Stimulated activated CD8-positive, alpha-beta memory T cell treated with anti-CD3 and anti-CD28 coated beads, Interleukin-4, amount 100 ng/mL, for 1 hour (primary cell): ENCODE results near the gene PIPOX.

Experiments
- DNase-seq, 2 donors: peaks; one replicate each; pipeline ENCODE4 v3.0.0-alpha.2; 2020; ENCODE audit warnings: low read depth in 2 of 2, low spot score in 1 of 2

The PIPOX gene

GRCh38 chr17:29096094-29096493 lies 53.2 kb downstream of the PIPOX start:
- no peak for DNase-seq

DNA sequence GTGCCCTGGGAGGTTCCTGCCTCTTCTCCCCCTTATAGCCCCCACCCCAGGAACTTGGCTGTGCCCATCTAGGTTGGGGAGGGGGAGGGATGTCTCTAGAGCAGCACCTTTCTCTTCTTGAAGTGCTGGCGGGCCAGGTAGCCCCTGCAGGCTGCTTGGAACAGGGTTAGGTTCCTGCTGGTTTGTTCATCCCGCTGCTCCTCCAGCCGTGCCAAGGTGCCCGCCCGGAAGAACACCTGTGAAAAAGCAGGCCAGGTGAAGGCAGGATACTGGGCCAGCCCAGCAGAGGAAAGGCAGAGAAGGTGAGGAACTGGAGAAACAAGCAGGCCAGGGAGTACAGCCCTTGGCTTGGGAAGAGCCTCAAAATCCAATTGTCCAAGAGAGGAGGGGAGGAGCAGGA lies 56.6 kb downstream of the PIPOX start:
- no peak for DNase-seq

DNA sequence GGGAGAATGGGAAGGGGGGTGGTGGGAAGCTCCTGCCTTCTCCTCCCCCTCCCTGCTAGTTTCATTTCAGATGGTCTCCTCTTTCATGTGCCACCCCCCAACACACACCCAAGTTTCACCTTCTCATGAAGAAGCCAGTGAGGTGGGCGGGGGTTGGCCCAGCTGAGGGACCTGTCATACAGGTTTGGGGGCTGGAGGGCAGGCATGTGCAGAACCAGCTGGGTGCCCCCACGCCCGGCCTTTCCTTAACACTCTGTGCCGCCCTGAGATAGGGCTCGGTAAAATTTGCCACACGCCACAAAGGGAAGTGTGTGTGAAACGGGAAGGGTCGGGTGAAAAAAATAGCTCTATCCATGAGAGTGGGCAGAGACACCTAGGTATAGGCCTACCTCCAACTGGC lies 57.4 kb downstream of the PIPOX start:
- DNase-seq = no peak

DNA sequence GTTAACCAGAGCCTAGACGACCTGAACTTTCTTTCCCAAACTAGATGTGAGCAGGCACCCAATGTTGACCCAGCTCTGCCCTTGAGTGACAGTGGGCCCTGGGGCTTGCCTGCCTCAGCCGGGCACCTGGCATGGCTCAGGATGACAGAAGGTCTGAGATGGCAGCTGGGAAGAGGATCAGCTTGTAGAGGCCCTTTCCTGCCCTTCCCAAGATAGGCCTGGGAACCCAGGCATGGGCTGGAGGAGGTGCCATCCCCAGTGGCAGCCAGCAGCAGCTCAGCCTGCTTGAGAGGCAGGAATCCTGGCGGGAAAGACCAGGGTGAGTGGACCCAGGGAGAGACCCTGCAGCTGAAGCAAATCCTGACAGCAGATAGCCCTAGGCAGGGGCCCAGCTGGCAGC lies 59.1 kb downstream of the PIPOX start:
- DNase-seq = no peak

- DNase-seq = no peak
Observed at GRCh38 chr17:29102741-29103181, 59.8 kb downstream of the PIPOX start.

DNA sequence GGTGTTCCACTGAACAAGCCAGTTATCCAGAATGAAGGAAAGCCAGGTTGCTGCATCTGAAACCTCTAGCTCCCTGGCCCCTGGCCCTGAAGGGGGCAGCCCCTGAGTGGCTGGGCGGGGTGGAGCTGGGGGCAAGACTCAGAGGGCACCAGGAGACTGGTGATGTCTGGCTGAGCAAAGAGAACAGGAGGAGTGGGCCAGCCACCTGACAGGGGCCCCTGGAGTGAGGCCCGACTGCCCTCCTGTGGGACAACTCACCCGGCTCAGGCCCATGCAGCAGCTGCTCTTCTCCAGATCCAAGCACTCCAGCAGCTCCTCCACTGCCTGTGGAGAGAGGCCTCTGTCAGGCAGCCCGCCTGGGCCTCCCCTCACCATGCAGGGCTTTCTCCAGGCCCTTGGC lies 60.4 kb downstream of the PIPOX start:
- DNase-seq = no peak
